Measurements from ENCODE around the gene POLR1E.

Gene POLR1E, protein sequence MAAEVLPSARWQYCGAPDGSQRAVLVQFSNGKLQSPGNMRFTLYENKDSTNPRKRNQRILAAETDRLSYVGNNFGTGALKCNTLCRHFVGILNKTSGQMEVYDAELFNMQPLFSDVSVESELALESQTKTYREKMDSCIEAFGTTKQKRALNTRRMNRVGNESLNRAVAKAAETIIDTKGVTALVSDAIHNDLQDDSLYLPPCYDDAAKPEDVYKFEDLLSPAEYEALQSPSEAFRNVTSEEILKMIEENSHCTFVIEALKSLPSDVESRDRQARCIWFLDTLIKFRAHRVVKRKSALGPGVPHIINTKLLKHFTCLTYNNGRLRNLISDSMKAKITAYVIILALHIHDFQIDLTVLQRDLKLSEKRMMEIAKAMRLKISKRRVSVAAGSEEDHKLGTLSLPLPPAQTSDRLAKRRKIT

GRCh38 chr9:37485389-37486255 lies at the start of gene POLR1E:
TSS of gene POLR1E (plus strand) at chr9:37485948. CDS start at chr9:37486048, 100 bp downstream.
- peak; percentile 97 for DNase-seq

DNA sequence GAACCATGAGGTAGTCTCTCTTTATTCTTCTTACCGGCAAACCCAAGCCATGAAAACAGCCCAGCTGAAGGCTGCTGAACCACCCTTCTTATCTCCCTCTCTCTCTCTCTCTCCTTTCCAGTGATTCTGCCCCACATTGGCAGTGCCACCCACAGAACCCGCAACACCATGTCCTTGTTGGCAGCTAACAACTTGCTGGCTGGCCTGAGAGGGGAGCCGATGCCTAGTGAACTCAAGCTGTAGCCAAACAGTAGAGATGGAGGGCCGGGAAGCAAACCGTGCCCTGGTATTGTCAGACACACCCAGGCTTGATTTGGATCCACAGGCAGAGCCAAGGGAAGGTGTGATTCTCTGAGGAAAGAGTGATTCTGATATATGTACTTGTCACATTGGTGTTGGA lies 49.2 kb upstream of the POLR1E start:
- DNase-seq = no peak

- no peak for DNase-seq
Observed at GRCh38 chr9:37437010-37437409, 48.7 kb upstream of the POLR1E start.

GRCh38 chr9:37437621-37438020 lies 48.1 kb upstream of the POLR1E start:
- no peak for DNase-seq

GRCh38 chr9:37438359-37438758 lies 47.4 kb upstream of the POLR1E start:
- DNase-seq = no peak

DNA sequence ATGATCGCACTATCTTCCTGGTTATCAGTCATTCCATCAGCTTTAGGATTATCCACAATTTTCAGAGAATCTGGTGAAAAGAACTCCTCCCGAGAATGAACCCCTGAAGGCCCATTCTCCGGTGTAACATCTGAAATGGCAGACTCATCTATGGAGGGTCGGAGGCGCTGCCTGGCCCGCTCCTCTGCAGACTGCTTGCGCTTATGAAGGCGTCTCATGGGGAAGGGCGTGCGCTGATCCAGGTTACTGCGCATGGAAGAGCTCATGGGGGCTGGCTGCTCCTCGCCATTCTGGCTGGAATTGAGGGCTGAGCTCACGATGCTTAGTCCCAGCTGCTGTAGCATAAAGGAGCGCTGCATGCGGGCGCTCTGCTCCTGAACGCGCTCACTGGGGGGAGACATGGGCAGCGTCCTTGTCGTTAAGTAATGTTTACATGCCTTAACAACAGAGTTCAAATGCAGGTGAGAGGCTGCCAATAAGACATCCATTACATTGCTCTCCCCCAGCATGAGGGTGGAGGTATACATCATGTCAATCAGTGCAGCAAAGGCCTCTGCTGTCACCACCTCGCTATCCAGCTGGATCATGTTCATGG lies 43.9 kb upstream of the POLR1E start:
- no peak for DNase-seq

DNA sequence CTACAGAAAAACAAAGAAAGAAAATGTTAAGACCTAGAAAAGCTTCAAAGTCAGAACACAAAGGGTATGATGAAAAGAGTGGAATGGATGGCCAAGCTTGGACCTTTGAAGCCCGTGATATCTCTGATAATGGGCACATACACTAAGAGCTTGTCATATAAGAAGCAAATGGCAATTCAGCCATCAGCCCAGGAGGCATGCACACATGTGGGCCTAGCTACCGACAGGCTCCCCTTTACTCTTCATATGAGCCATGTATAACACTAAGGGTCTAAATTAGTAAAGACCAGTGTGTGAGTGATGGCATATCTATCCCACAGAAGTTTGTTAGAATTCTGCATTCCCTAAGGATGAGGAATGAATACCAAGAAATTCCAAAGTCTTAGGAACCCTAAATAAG lies 43.2 kb upstream of the POLR1E start:
- DNase-seq = no peak

- DNase-seq = no peak
Observed at GRCh38 chr9:37443566-37443965, 42.2 kb upstream of the POLR1E start.

GRCh38 chr9:37444890-37445289 lies 40.9 kb upstream of the POLR1E start:
- DNase-seq = no peak

GRCh38 chr9:37445832-37446231 lies 39.9 kb upstream of the POLR1E start:
- DNase-seq = no peak

- no peak for DNase-seq
Observed at GRCh38 chr9:37446401-37446800, 39.3 kb upstream of the POLR1E start.

DNA sequence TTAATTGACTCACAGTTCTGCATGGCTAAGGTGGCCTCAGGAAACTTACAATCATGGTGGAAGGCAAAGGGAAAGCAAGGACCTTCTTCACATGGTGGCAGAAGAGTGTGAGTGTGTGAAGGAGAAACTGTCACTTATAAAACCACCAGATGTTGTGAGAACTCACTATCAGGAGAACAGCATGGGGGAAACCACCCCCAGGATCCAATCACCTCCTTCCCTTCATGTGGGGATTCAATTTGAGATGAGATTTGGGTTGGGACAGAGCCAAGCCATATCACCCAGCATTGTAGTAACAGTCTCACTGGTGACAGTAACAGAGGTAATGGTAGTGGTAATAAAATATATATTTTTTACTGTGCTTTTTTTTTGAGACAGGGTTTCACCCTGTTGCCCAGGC lies 38.6 kb upstream of the POLR1E start:
- DNase-seq = no peak

DNA sequence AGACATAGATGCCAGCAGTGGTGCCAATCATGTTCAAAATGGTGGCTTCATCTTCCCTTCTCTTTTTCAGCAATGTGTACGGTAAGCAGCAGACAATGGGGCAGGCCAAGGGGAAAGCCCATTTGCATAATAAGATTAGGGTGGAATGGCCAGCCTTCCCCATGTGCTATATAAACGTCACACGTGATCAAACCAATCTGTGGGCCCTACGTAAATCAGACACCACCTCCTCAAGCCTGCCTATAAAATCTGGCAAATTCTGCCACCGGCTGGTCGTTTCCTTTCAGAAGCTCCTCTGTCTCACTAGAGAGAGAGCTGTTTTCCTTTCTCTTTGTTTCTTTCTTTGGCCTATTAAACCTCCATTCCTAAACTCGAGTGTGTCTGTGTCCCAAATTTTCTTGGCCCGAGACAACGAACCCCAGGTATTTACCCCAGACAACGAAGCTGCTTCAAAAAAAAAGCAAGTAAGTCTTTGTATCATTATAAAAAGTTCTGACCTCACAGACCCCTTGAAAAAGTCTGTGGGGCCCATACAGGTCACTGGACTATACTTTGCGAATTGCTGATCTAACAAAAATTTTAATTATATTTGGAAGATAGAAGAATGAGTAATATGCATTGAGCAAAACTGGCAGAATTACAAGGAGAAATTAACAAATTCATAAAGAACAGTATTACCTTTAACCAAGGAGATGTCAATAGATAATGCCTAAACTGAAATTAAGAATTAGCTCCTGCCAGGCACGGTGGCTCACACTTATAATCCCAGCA lies 35.7 kb upstream of the POLR1E start:
- DNase-seq = no peak

GRCh38 chr9:37451628-37452027 lies 34.1 kb upstream of the POLR1E start:
- no peak for DNase-seq

- no peak for DNase-seq
Observed at GRCh38 chr9:37452611-37453010, 33.1 kb upstream of the POLR1E start.

DNA sequence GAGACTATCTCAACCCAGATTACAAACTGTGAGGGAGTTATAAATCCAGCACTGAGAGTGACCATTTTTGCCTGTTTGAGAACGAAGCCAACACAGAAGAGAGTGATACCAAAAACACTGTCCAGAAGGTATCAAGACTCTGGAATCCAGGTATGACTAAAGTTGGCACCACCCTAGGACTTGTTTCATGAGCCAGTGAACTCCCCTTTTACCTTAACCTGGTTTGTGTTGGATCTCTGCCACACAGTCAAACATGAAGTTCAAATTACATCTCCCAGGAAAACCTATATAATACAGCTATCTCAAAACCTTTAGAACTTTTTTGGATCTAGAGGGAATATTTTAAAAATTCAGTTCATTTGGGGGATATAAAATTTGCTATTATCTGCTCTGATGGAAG lies 31.9 kb upstream of the POLR1E start:
- DNase-seq = no peak

GRCh38 chr9:37454238-37454637 lies 31.5 kb upstream of the POLR1E start:
- DNase-seq = no peak

- no peak for DNase-seq
Observed at GRCh38 chr9:37455884-37456647, 29.7 kb upstream of the POLR1E start.

DNA sequence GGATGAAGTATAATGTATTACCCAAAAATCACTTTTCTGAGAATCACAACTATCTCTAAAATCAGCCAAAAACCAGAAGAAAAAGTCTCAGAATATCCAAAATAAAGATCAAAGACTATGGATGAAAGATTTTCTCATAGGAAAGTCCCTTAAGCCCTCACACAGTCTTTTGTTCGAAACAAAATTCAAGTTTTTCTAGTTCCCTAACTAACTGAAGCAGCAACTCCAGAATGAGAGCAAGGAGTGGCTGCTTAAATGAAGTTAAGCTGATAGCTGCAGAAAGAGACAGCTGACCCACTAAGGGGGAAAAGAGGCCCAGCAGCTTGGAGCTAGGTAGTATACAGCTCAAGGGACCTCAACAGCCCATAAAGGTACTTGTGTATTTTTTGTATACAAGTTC lies 28.9 kb upstream of the POLR1E start:
- no peak for DNase-seq

DNA sequence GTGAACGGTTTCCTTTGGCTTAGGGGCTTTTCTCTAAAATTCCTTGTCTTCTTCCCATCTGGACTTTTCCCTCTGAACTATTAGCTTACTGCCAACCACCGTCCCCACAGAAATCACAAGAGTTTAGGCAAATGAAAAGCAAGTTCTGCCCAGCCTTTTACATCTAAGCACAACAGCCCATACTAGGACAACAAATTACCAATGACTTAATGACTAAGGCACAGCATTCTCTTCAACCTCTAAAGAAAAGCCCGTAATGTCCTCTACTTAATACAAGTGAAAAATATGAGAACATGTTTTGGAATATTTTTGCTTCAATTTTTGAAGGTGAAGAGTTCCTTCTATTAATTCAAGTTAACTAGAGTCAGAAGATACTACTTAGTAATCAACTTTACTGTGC lies 21.7 kb upstream of the POLR1E start:
- DNase-seq = no peak

DNA sequence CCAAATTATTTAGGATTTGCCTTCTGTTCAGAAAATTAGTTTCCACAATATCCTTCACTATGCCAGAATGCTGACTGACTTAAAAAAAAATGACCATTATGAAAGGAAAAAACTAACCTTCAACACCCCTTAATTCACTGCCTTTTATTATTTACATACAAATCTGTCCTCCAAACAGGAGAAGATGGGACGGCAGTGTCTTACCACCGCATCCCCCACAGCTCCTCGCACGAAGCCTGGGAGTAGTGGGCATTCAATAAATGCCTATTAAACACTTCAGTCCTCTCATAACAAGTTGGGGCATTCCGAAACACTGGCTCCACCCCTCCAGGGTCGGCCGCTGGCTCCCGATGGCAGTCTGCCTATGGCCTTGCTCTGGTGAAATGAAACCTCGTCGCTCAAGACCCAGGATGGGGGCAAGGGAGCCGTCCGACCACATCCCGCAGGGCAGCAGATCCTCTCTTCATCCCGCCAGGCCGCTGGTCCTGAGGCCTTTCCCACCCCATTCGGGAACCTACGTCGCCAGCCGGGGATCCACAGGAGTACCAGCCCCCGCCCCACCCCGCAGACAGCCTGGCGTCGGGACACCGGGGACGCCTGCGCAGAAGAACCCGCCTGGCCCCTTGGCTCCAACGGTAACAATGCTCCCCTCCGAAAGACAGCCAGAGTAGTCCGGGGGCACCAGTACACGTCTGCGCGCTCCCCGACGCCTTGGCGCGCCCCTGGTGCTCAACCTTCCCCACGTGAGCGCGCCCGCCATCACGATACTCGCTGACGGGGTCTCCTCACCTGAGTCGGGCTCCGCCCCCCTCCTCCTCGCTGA lies 21.1 kb upstream of the POLR1E start:
- peak; percentile 50 for DNase-seq
